K562 (cell line): ENCODE measurements around the gene PKLR. TPM values are rescaled to one million over a fixed set of nuclear protein-coding genes. Genes with fewer than 3 reads are reported as not detected.

Source experiments
- ARID3B ChIP-seq: fragments of 250-450 bp; sonication (Bioruptor Pico); IDR thresholded peaks from 2 replicates; pipeline ENCODE4 v1.4.0; 2020; ENCODE audit warnings: borderline replicate concordance
- HMBOX1 ChIP-seq: sonication (generic); IDR thresholded peaks from 2 replicates; pipeline ENCODE4 v1.6.1; 2016
- IRF9 ChIP-seq: fragments of 450-650 bp; IDR thresholded peaks from 2 replicates; pipeline ENCODE4 v1.6.1; 2016; ENCODE audit warnings: missing biosample characterization, missing genetic modification characterization
- NFXL1 ChIP-seq: fragments of 450-650 bp; formaldehyde crosslinking; IDR thresholded peaks from 2 replicates; pipeline ENCODE4 v1.4.0; 2021; ENCODE audit warnings: mild to moderate bottlenecking
- SRSF1 ChIP-seq: fragments of 200-400 bp; formaldehyde crosslinking; IDR thresholded peaks from 2 replicates; pipeline ENCODE4 v1.6.1; 2017; ENCODE audit warnings: mild to moderate bottlenecking, low read depth, low read length, moderate library complexity
- TFAP4 ChIP-seq: sonication (generic); formaldehyde crosslinking; IDR thresholded peaks from 2 replicates; pipeline ENCODE4 v1.8.0; 2022; ENCODE audit warnings: missing genetic modification reagents, mild to moderate bottlenecking, moderate library complexity, borderline replicate concordance
- polyA plus RNA-seq, 8 experiments: library from polyadenylated mRNA; depleted of rRNA in 4 of 8; stranded (reverse) in 5 of 8; unstranded in 3 of 8; fragments of >200 nt; fragmentation: Nextera tagmentation in 2 of 8; fragmentation: Illumina TruSeq in 1 of 8; extraction: Ambion mirVana in 2 of 8; extraction: Trizol in 1 of 8; gene quantifications; 2 replicates each; pipeline versions ENCODE4 v1.2.1 to v1.2.3, GENCODE V29; 2011 to 2014; ENCODE audit warnings: inconsistent platforms in 1 of 8, missing spikeins in 1 of 8
- total RNA-seq, 7 experiments: library from RNA; depleted of rRNA in 6 of 7; stranded (reverse); fragments of >200 nt in 6 of 7; fragmentation: Illumina TruSeq in 2 of 7; extraction: Trizol in 2 of 7; gene quantifications; 2 replicates each; pipeline versions ENCODE4 v1.2.1 to v1.2.3, GENCODE V29; 2011 to 2021; ENCODE audit warnings: low replicate concordance in 1 of 7
- TF ChIP-seq, protein P1 (sequence below), 2 experiments: fragments of 450-650 bp; IDR thresholded peaks; 2 replicates each; pipeline ENCODE4 v1.6.1; 2016; ENCODE audit warnings: mild to moderate bottlenecking in 2 of 2, borderline replicate concordance in 1 of 2, low read depth in 1 of 2, moderate library complexity in 1 of 2
- TF ChIP-seq, protein P2 (sequence below): fragments of 250-450 bp; sonication (Bioruptor Pico); IDR thresholded peaks from 2 replicates; pipeline ENCODE4 v1.5.0; 2020; ENCODE audit warnings: mild to moderate bottlenecking
- TF ChIP-seq, protein P3 (sequence below): fragments of 250-450 bp; sonication (Bioruptor Pico); IDR thresholded peaks from 2 replicates; pipeline ENCODE4 v1.8.0; 2022; ENCODE audit warnings: moderate library complexity, mild to moderate bottlenecking, inconsistent platforms

PKLR gene
- total and polyA plus RNA-seq, 9 of the 15 experiments (the other 6 are each of a cell fraction or from before 2014, with no cell fraction given): 10.7 to 78.4 (median 38.2) TPM

GRCh38 chr1:155301342-155301841, at the start of gene PKLR (continued):
- no peak; the same call in 1 of the 2 replicates for TF ChIP-seq HMBOX1
- TF ChIP-seq, protein P1, sequence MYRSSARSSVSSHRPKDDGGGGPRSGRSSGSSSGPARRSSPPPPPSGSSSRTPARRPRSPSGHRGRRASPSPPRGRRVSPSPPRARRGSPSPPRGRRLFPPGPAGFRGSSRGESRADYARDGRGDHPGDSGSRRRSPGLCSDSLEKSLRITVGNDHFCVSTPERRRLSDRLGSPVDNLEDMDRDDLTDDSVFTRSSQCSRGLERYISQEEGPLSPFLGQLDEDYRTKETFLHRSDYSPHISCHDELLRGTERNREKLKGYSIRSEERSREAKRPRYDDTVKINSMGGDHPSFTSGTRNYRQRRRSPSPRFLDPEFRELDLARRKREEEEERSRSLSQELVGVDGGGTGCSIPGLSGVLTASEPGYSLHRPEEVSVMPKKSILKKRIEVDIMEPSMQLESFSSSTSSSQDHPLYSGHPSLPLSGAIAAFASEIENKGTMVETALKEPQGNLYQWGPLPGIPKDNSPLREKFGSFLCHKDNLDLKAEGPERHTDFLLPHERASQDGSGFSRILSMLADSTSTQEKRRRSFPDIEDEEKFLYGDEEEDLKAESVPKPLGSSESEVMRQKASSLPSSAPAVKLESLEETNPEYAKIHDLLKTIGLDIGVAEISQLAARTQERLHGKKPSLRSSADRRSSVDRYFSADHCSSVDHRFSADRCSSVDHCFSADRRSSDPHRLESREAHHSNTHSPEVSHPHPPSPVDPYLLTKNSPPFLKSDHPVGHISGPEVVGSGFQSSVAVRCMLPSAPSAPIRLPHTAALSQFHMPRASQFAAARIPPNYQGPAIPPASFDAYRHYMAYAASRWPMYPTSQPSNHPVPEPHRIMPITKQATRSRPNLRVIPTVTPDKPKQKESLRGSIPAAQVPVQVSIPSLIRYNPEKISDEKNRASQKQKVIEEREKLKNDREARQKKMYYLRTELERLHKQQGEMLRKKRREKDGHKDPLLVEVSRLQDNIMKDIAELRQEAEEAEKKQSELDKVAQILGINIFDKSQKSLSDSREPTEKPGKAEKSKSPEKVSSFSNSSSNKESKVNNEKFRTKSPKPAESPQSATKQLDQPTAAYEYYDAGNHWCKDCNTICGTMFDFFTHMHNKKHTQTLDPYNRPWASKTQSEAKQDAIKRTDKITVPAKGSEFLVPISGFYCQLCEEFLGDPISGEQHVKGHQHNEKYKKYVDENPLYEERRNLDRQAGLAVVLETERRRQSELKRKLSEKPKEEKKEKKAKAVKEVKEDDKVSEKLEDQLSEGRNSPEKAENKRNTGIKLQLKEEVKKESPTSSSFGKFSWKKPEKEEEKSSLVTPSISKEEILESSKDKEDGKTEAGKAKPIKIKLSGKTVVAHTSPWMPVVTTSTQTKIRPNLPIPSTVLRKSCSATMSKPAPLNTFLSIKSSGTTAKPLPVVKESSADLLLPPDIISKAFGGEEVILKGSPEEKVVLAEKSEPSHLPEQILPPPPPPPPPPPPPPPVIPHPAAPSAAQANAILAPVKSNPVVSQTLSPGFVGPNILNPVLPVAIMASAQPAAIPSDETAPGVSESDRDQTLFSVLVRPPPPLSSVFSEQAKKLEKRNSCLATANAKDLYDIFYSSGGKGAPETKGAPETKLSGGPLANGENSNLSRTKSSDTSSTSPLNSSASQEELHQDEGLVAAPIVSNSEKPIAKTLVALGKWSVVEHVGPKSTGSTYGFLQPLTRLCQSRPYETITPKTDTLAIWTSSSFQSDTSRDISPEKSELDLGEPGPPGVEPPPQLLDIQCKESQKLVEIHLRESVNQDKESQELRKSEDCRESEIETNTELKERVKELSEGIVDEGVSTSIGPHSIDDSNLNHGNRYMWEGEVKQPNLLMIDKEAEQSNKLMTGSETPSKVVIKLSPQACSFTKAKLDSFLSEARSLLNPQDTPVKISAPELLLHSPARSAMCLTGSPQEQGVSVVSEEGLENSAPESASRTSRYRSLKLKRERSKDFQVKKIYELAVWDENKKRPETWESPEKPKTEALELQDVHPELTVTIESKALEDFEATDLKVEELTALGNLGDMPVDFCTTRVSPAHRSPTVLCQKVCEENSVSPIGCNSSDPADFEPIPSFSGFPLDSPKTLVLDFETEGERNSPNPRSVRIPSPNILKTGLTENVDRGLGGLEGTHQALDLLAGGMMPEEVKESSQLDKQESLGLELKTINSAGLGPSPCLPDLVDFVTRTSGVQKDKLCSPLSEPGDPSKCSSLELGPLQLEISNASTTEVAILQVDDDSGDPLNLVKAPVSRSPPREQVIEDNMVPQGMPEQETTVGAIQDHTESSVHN (IDR thresholded peaks at IDR 0.05; ENCODE audit: borderline replicate concordance in 1 of 2, low read depth in 1 of 2): no peak
- no peak for TF ChIP-seq SRSF1
- TF ChIP-seq TFAP4 (CRISPR knock-in tag): no peak
- no peak for TF ChIP-seq NFXL1 (CRISPR knock-in tag)
- no peak for TF ChIP-seq ARID3B
- TF ChIP-seq, protein P2, sequence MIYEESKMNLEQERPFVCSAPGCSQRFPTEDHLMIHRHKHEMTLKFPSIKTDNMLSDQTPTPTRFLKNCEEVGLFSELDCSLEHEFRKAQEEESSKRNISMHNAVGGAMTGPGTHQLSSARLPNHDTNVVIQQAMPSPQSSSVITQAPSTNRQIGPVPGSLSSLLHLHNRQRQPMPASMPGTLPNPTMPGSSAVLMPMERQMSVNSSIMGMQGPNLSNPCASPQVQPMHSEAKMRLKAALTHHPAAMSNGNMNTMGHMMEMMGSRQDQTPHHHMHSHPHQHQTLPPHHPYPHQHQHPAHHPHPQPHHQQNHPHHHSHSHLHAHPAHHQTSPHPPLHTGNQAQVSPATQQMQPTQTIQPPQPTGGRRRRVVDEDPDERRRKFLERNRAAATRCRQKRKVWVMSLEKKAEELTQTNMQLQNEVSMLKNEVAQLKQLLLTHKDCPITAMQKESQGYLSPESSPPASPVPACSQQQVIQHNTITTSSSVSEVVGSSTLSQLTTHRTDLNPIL (CRISPR knock-in tag): no peak
- TF ChIP-seq, protein P3, sequence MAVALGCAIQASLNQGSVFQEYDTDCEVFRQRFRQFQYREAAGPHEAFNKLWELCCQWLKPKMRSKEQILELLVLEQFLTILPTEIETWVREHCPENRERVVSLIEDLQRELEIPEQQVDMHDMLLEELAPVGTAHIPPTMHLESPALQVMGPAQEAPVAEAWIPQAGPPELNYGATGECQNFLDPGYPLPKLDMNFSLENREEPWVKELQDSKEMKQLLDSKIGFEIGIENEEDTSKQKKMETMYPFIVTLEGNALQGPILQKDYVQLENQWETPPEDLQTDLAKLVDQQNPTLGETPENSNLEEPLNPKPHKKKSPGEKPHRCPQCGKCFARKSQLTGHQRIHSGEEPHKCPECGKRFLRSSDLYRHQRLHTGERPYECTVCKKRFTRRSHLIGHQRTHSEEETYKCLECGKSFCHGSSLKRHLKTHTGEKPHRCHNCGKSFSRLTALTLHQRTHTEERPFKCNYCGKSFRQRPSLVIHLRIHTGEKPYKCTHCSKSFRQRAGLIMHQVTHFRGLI (CRISPR knock-in tag): no peak
- no peak for TF ChIP-seq IRF9 (tag)
